RWPE1 (cell line): ENCODE measurements around the gene TNFRSF25.
"Not testable (repeated sequence)": the region's sequence is repeated elsewhere in the genome, so short reads cannot be mapped to it uniquely, and the experiment has no call there.

Source experiments
- CTCF ChIA-PET: fragments of 350-600 bp; sonication (Branson Sonifier 250); formaldehyde crosslinking; extraction: SDS; loops from one replicate; lab custom pipeline; 2021; lab: Yijun Ruan, JAX
- POLR2A ChIA-PET: fragments of 400-600 bp; formaldehyde crosslinking; extraction: SDS; loops from one replicate; lab custom pipeline; 2020; ENCODE audit warnings: antibody characterized with exemption; ENCODE audit not compliant: low non-redundant PET; lab: Yijun Ruan, JAX
- DNase-seq: peaks from one replicate; pipeline ENCODE4 v3.0.0; 2012; ENCODE audit warnings: low spot score
- H3K27ac ChIP-seq: fragments of 450-650 bp; 2 replicates; pipeline ENCODE4 v1.5.1; 2017
- TF ChIP-seq, protein P1 (sequence below): fragments of 450-650 bp; conservative IDR thresholded peaks from 2 replicates; pipeline ENCODE4 v1.5.1; 2017; ENCODE audit warnings: low read depth, mild to moderate bottlenecking

The TNFRSF25 gene

GRCh38 chr1:6438047-6438525 is 27.9 kb downstream of the TNFRSF25 start:
- TF ChIP-seq, protein P1, sequence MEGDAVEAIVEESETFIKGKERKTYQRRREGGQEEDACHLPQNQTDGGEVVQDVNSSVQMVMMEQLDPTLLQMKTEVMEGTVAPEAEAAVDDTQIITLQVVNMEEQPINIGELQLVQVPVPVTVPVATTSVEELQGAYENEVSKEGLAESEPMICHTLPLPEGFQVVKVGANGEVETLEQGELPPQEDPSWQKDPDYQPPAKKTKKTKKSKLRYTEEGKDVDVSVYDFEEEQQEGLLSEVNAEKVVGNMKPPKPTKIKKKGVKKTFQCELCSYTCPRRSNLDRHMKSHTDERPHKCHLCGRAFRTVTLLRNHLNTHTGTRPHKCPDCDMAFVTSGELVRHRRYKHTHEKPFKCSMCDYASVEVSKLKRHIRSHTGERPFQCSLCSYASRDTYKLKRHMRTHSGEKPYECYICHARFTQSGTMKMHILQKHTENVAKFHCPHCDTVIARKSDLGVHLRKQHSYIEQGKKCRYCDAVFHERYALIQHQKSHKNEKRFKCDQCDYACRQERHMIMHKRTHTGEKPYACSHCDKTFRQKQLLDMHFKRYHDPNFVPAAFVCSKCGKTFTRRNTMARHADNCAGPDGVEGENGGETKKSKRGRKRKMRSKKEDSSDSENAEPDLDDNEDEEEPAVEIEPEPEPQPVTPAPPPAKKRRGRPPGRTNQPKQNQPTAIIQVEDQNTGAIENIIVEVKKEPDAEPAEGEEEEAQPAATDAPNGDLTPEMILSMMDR: peak; percentile 93
- peak overlapping the region; percentile 58 for H3K27ac ChIP-seq
- POLR2A ChIA-PET: no interaction called here
- DNase-seq: peak; percentile 68
- CTCF ChIA-PET: interaction anchor here (0.5 to 5.5 kb wide), 19 partner anchors 9 to 193 kb away, joined by 3 to 85 read pairs (median 5); partner anchors contain the start of gene HES2

- POLR2A ChIA-PET, DNase-seq, H3K27ac ChIP-seq: not testable (repeated sequence)
- CTCF ChIA-PET: interaction anchor here (0.5 to 5.5 kb wide), 19 partner anchors 8 to 358 kb away, joined by 3 to 85 read pairs (median 5); partner anchors contain the start of gene HES2
These were observed 28.8 kb downstream of the TNFRSF25 start for GRCh38 chr1:6437012-6437700.

- CTCF ChIA-PET: interaction anchor here (0.8 to 5.5 kb wide), 2 partner anchors 13 to 15 kb away, joined by 3 to 85 read pairs; partner anchors contain the start of gene HES2
- POLR2A ChIA-PET, DNase-seq, H3K27ac ChIP-seq: not testable (repeated sequence)
These were observed 29.7 kb downstream of the TNFRSF25 start for GRCh38 chr1:6436277-6436676.

DNA sequence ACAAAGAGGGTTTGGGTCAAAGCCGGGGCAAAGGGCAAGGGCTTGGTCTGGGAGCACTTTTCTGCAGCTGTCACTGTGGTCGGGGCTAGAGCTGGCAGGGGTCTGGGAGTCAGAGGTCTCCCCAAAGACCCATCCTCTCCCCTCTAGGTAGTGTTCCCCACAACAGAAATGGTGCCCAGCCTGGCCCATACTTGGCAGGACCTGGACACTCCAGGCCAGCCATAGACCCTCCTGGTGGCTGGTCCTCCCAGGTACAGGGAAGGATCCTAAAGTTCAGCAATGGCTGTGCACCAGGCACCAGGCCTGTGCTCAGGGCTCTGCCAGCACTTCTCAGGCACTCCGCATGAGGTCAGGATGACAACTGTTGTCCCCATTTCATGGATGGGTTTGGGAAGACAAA is 30.4 kb downstream of the TNFRSF25 start:
- POLR2A ChIA-PET: no interaction called here

DNA sequence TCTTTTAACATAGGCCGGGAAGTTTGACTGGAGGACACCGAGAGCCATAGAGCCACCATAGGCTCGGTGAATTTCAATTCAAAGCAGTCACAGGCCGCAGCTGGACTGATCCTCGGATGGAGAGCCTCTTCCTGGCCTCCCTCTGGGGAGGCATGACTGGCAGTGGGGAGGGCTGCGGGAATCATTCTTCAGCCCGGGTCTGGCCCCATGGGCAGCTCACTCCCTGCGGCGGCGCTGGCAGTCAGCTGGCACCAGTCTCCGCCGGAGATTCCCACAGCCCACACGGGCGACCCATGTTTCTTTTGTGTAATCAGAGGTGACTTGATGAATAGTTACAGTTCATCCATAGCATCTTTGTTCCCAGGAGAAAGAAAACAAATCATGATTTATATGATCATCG is 30.8 kb downstream of the TNFRSF25 start:
- ChIA-PET CTCF (interaction anchor here (0.6 kb wide), 1 partner anchor 231 kb away, joined by 3 read pairs; no protein-coding TSS in a partner anchor), POLR2A (no interaction called here)
- TF ChIP-seq, protein P1: no peak
- no peak overlapping the region for H3K27ac ChIP-seq
- DNase-seq: no peak

More for the DNA sequence above, 30.4 kb downstream of the TNFRSF25 start:
- DNase-seq: no peak
- TF ChIP-seq, protein P1: no peak
- no peak overlapping the region for H3K27ac ChIP-seq
- CTCF ChIA-PET: no interaction called here

- H3K27ac ChIP-seq: no peak overlapping the region
- TF ChIP-seq, protein P1: no peak
- ChIA-PET CTCF (no interaction called here), POLR2A (interaction anchor here (0.5 kb wide), 1 partner anchor 38 kb away, joined by 14 read pairs; no protein-coding TSS in a partner anchor)
- no peak for DNase-seq
These were observed 31.8 kb downstream of the TNFRSF25 start for GRCh38 chr1:6434186-6434585.

DNA sequence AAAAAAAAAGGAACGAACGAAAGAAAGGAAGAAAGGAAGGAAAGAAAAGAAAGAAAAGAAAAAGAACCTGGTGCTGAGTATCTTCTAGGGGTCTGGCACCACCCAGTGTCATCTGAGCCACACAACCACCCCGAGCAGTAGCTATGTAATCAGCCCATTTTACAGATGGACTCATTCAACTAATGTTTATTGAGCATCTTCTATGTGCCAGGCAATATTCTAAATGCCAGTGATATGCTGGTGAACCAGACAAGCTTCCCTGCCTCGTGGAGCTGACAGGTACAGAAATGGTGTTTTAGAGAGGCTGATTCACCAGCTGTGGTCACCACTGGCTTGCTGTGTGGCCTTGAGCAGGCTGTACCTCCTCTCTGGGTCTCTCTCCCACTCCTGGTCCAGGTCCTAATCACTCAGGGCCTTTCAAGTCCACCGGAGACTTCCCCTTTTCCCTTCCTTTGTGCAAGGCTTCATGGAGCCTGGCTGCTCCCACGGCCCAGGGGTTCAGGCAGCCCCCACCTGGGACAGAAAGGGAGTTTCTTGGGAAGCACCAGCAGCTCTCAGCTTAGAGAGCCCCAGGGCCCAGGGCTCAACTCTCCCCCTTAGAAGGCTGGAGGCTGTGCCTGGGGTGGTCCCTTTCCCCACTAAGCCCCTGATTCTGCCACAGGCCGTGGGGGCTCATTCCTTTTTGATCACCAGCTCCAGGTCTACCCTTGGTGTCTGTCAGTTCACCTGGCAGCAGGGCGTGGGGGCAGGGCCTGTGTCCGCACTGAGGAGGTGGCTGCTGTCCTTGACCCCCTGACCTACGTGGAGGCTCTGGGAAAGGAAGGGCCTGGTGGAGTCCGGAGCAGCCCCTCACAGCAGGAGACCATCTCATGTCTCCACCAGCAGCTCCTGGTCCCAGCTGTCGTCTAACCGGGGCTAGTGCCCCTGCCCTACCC is 34.1 kb downstream of the TNFRSF25 start:
- DNase-seq, POLR2A ChIA-PET, H3K27ac ChIP-seq: not testable (repeated sequence)
- CTCF ChIA-PET: interaction anchor here (0.6 to 1.6 kb wide), 3 partner anchors 9 to 173 kb away, joined by 3 to 4 read pairs (median 3); no protein-coding TSS in a partner anchor

DNA sequence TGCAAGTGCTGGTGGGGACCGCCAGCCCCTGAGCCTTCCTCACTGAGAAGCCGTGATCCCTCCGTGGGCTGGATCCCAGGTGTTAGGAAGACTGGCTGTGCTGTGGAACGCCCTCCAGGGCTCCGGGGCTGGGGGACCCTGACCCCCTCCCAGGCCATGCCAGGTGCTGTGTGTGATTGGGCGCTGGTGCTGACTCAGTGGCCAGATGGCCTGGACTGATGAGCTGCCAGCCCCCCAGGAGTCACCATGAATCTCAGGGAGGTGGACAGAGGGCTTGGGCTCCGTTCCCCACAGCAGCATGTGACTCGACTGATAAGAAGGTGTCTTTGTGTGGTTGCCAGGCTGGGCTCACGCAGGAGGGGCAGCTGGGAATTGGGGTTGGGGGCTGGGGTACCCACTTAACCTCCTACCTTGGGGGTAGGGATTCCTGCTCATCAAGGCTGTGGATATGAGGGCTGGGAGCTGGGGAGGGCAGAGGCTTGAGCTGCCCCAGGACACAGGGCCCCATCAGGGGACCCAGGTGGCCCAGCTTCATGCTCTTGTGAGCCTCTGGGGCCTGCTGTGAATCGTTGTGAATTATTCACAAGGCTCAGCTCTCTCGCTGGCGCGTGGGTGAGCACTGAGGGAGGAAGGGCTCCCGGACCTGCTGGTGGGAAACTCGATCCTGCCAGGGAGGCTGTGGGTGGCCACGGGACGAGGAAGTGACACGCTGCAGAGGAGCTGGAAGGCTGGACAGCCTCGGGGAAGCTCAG is 36.1 kb downstream of the TNFRSF25 start:
- H3K27ac ChIP-seq, DNase-seq, POLR2A ChIA-PET: not testable (repeated sequence)
- CTCF ChIA-PET: interaction anchor here (0.6 to 1.0 kb wide), 3 partner anchors 8 to 273 kb away, joined by 3 read pairs; no protein-coding TSS in a partner anchor

- POLR2A ChIA-PET, DNase-seq: not testable (repeated sequence)
- CTCF ChIA-PET: interaction anchor here (1.0 kb wide), 1 partner anchor 9 kb away, joined by 3 read pairs; no protein-coding TSS in a partner anchor
- peak overlapping the region; percentile 88 for H3K27ac ChIP-seq
These were observed 37.5 kb downstream of the TNFRSF25 start for GRCh38 chr1:6428453-6428852.
